HTERT RPE-1 (cell line): ENCODE results near the gene HACD2.

Source experiments
- in situ Hi-C: fragments of 300-500 bp; cut with MboI; formaldehyde crosslinking; loops from 4 replicates; pipeline ENCODE4 v1.14.3; 2020; ENCODE audit warnings: low sequenced_read_pairs

HACD2 gene

GRCh38 chr3:123584988-123585937 is at the start of gene HACD2:
Gene HACD2 (minus strand): TSS chr3:123585053. CDS start chr3:123585027, 26 bp downstream.
- in situ Hi-C loops: no loop called here

GRCh38 chr3:123634149-123635051 is 49.5 kb upstream of the HACD2 start:
- in situ Hi-C loops: no loop called here

- in situ Hi-C loops: no loop called here
These were observed 48.7 kb upstream of the HACD2 start for GRCh38 chr3:123633530-123633929.

- in situ Hi-C loops: no loop called here
These were observed 47.4 kb upstream of the HACD2 start for GRCh38 chr3:123632161-123632655.

GRCh38 chr3:123629747-123630047 is 44.8 kb upstream of the HACD2 start:
- in situ Hi-C loops: no loop called here

GRCh38 chr3:123628996-123629746 is 44.3 kb upstream of the HACD2 start:
- in situ Hi-C loops: no loop called here

GRCh38 chr3:123627673-123628670 is 43.1 kb upstream of the HACD2 start:
- in situ Hi-C loops: no loop called here

- in situ Hi-C loops: no loop called here
These were observed 42.0 kb upstream of the HACD2 start for GRCh38 chr3:123626881-123627280.

GRCh38 chr3:123624302-123624701 is 39.4 kb upstream of the HACD2 start:
- in situ Hi-C loops: no loop called here

GRCh38 chr3:123623346-123623880 is 38.6 kb upstream of the HACD2 start:
- in situ Hi-C loops: no loop called here

- in situ Hi-C loops: no loop called here
These were observed 37.9 kb upstream of the HACD2 start for GRCh38 chr3:123622766-123623165.

GRCh38 chr3:123621850-123622189 is 37.0 kb upstream of the HACD2 start:
- in situ Hi-C loops: no loop called here

GRCh38 chr3:123621186-123621849 is 36.5 kb upstream of the HACD2 start:
- in situ Hi-C loops: no loop called here

GRCh38 chr3:123620343-123620742 is 35.5 kb upstream of the HACD2 start:
- in situ Hi-C loops: no loop called here

GRCh38 chr3:123618768-123619484 is 34.1 kb upstream of the HACD2 start:
- in situ Hi-C loops: no loop called here

- in situ Hi-C loops: no loop called here
These were observed 33.3 kb upstream of the HACD2 start for GRCh38 chr3:123618076-123618708.

GRCh38 chr3:123616593-123616992 is 31.7 kb upstream of the HACD2 start:
- in situ Hi-C loops: no loop called here

GRCh38 chr3:123613543-123613942 is 28.7 kb upstream of the HACD2 start:
- in situ Hi-C loops: no loop called here
